Measurements from ENCODE around the gene EXOC4.
"Not testable (repeated sequence)": the region's sequence is repeated elsewhere in the genome, so short reads cannot be mapped to it uniquely, and the experiment has no call there.

- TF ChIP-seq, protein P1, sequence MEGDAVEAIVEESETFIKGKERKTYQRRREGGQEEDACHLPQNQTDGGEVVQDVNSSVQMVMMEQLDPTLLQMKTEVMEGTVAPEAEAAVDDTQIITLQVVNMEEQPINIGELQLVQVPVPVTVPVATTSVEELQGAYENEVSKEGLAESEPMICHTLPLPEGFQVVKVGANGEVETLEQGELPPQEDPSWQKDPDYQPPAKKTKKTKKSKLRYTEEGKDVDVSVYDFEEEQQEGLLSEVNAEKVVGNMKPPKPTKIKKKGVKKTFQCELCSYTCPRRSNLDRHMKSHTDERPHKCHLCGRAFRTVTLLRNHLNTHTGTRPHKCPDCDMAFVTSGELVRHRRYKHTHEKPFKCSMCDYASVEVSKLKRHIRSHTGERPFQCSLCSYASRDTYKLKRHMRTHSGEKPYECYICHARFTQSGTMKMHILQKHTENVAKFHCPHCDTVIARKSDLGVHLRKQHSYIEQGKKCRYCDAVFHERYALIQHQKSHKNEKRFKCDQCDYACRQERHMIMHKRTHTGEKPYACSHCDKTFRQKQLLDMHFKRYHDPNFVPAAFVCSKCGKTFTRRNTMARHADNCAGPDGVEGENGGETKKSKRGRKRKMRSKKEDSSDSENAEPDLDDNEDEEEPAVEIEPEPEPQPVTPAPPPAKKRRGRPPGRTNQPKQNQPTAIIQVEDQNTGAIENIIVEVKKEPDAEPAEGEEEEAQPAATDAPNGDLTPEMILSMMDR (IDR thresholded peaks at IDR 0.05) = not testable (repeated sequence)
- not testable (repeated sequence) for TF ChIP-seq POLR2A (IDR thresholded peaks at IDR 0.05)
Observed at GRCh38 chr7:133278975-133279374, 26.1 kb downstream of the EXOC4 start.
